ENCODE data around the gene NECAB3. TPM values are rescaled to one million over a fixed set of nuclear protein-coding genes. Genes with fewer than 3 reads are reported as not detected.

Gene NECAB3
- total RNA-seq, 1 donor, result 22.0 TPM

DNA sequence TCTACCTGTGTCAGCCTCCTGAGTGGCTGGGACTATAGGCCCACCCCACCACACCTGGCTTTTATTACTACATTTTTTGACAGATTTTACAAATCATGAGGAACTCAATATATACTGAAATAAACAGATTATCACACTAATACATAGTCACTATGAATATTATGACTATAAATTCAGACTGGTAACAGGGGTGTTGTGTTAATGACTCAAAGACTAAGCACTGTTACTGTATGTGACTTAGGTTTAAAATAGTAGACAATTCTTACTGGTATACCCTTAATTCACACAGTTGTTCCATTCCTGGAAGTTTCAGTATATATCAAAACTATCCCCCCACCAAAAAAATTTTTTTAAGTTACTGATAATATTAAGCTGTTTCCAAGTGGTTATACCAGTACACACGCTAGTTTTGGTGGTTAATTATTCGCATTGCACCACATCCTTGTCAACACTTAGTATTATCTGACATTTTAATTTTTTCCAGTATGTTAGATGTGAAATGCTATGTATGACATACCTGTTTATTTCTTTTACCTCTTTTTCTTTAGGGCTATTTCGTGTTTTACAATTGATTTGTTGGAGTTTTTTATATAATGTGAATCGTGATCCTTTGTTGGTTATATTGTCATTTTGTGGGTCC lies 46.5 kb downstream of the NECAB3 start:
- no peak for TF ChIP-seq CTCF (IDR thresholded peaks at IDR 0.05; ENCODE audit: insufficient read depth, low read depth, low read length)
- no peak for DNase-seq (ENCODE audit: low read depth)
- H3K4me3 ChIP-seq (ENCODE audit: low read depth, low read length), result no peak overlapping the region

DNA sequence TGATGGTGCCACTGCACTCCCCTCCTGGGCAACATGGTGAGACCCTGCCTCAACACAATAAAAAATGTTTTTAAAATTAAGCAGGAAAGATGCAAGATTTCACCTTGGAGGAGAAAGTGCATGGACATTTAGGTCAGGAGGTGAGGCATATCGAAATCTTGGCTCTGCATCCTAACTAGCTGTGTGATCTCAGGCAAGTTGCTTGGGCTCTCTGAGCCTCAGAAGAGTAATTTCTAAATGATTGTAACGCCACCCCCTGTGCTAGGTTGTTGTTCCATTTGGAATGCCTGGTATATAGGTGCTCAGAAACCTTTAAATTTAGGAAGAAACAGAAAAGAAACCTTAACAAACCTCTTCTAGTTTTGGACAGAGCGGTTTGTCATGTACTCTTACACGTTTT lies 48.0 kb downstream of the NECAB3 start:
- no peak for DNase-seq (ENCODE audit: low read depth)
- TF ChIP-seq CTCF (IDR thresholded peaks at IDR 0.05; ENCODE audit: insufficient read depth, low read depth, low read length), result no peak
- H3K4me3 ChIP-seq (ENCODE audit: low read depth, low read length), result no peak overlapping the region

DNA sequence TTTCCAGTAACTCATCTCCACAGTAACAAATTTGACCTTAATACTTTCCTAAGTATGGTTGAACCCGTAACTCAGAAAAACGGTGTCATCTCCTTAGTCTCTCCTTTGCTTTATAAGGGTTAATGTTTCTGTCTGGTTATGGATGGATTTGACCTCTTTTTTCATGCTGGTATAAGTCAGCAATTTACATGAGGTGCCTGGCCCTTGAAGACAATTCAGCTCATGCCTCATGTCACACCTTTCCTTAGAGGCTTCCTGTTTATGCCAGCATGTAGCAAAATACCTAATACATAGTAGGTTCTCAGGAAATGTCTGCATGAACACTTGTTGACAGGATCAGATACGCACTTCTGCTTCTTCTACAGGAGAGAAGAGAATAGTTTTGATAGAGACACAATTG lies 49.8 kb downstream of the NECAB3 start:
- no peak for TF ChIP-seq CTCF (IDR thresholded peaks at IDR 0.05; ENCODE audit: insufficient read depth, low read depth, low read length)

GRCh38 chr20:33622705-33623365 lies 51.4 kb downstream of the NECAB3 start:
- no peak overlapping the region for H3K4me3 ChIP-seq (ENCODE audit: low read depth, low read length)
- TF ChIP-seq CTCF (IDR thresholded peaks at IDR 0.05; ENCODE audit: insufficient read depth, low read depth, low read length), result no peak
- no peak for DNase-seq (ENCODE audit: low read depth)

More for the DNA sequence above, 49.8 kb downstream of the NECAB3 start:
- DNase-seq (ENCODE audit: low read depth), result no peak
- no peak overlapping the region for H3K4me3 ChIP-seq (ENCODE audit: low read depth, low read length)

DNA sequence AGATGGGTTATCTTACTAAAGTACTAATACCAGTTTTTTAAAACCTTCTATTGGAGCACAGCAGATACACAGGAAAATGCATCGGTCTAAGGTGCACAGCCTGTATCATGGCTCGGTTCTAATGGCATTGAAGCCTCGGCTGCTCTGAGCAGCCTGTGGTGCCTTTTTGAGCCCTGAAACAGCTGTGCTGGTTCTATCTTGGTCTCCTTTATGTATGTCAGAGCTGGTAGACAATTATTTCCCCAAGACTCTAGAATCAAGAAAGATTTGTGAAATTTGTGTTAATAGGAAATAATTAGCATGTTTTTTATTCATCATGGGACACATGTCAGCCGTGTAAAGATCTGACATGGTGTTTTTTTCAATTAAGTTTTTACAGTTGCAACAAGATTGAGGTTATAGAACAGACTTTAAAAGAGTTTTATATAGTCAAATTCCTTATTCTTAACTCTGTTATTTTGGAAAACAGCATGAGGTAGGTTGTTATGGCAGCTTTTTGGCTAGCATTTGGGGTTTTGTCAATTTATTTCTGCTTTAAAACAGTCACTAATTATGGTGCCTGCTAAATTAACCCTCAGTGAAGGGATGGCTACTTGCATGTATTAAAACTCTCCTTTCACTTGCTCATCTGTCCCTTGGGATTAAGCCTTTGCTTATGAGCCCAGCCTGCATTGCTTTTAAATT lies 52.4 kb downstream of the NECAB3 start:
- no peak overlapping the region for H3K4me3 ChIP-seq (ENCODE audit: low read depth, low read length)
- DNase-seq (ENCODE audit: low read depth), result no peak
- no peak for TF ChIP-seq CTCF (IDR thresholded peaks at IDR 0.05; ENCODE audit: insufficient read depth, low read depth, low read length)

DNA sequence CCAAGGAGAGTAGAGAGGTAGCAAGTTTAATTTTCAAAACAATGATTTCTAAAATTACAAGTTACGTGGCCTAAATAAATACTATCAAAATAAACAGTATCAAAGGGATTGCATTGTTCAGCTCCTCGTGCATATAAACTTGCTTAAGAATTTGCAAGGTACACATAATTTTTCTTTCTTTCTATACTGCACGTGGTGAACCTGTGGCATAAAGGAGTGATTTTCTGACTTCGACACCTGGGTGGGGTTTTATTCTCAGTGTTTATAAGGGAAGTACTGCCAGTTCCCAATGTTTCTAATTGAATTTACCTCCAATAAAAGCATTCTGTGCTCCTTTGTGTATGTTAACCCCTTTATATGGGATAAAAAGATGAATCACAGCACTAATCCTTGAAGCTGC lies 62.2 kb downstream of the NECAB3 start:
- no peak for TF ChIP-seq CTCF (IDR thresholded peaks at IDR 0.05; ENCODE audit: insufficient read depth, low read depth, low read length)
- H3K4me3 ChIP-seq (ENCODE audit: low read depth, low read length), result no peak overlapping the region
- DNase-seq (ENCODE audit: low read depth), result no peak

Data from fibroblast of villous mesenchyme (primary cell).